NB4 (cell line): ENCODE results near the gene KDM5C.

Experiments used
- POLR2A ChIP-seq: IDR thresholded peaks from 2 replicates; pipeline ENCODE4 v1.6.1; 2011; ENCODE audit warnings: mild to moderate bottlenecking; ENCODE audit not compliant: insufficient read length; ENCODE audit errors: extremely low read depth
- TF ChIP-seq, protein P1 (sequence below): IDR thresholded peaks from one replicate; pipeline ENCODE4 v1.5.1; 2012; ENCODE audit warnings: low read depth, low read length
- TF ChIP-seq, protein P2 (sequence below): IDR thresholded peaks from 2 replicates; pipeline ENCODE4 v1.6.1; 2011; ENCODE audit warnings: low read depth, low read length

DNA sequence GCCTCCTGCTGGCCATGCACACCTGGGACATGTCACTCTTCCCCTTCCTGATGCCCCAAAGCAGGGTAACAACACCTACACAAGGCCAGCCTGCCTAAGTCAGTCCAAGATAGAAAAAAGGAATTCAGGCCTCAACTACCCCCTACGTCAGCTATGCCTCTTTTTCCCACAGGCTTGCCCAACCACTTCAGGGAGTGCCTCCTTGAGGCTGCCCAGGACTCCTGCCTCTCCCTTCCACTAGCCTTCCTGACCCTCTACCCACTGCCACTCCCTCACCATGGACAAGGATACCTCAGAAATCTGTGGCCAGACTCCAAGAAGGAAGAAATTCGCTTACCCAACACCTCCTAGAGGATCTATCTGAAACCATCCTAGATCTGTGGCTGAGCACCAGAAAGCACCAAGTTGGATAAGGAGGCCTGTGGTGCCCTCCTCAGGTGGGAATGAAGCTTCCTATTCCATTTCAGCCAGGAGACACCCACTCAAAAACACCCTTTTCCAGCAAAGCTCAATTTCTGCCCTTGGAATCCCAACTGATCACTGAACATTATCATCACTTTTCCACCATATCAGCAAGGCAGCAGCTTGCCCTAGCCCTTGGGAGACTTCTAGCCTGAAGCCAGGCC, 1.8 kb downstream of the KDM5C start:
- TF ChIP-seq POLR2A, result no peak
- TF ChIP-seq, protein P1, sequence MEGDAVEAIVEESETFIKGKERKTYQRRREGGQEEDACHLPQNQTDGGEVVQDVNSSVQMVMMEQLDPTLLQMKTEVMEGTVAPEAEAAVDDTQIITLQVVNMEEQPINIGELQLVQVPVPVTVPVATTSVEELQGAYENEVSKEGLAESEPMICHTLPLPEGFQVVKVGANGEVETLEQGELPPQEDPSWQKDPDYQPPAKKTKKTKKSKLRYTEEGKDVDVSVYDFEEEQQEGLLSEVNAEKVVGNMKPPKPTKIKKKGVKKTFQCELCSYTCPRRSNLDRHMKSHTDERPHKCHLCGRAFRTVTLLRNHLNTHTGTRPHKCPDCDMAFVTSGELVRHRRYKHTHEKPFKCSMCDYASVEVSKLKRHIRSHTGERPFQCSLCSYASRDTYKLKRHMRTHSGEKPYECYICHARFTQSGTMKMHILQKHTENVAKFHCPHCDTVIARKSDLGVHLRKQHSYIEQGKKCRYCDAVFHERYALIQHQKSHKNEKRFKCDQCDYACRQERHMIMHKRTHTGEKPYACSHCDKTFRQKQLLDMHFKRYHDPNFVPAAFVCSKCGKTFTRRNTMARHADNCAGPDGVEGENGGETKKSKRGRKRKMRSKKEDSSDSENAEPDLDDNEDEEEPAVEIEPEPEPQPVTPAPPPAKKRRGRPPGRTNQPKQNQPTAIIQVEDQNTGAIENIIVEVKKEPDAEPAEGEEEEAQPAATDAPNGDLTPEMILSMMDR, result no peak
- TF ChIP-seq, protein P2, sequence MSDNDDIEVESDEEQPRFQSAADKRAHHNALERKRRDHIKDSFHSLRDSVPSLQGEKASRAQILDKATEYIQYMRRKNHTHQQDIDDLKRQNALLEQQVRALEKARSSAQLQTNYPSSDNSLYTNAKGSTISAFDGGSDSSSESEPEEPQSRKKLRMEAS, result no peak
